WTC11 (cell line): ENCODE results near the gene ICOS. TPM values are rescaled to one million over a fixed set of nuclear protein-coding genes. Genes with fewer than 3 reads are reported as not detected.

Experiments
- ATAC-seq: fragments of 200-7000 bp; cut with Tn5 transposase; 2 replicates; pipeline ENCODE4 v1.10.0; 2021; ENCODE audit warnings: mild to moderate bottlenecking, moderate library complexity
- CTCF ChIA-PET: fragments of 300-600 bp; sonication (Branson Sonifier 250); formaldehyde crosslinking; loops from one replicate; lab custom pipeline; 2021; ENCODE audit warnings: antibody characterized with exemption; lab: Charles Lee
- POLR2A ChIA-PET: fragments of 350-600 bp; sonication (Branson Sonifier 250); formaldehyde crosslinking; loops from one replicate; lab custom pipeline; 2021; ENCODE audit warnings: antibody characterized with exemption; lab: Charles Lee
- DNase-seq: peaks from one replicate; pipeline ENCODE4 v3.0.0; 2021; ENCODE audit warnings: low spot score
- H3K27ac Mint-ChIP-seq: 2 replicates; pipeline ENCODE4 v1.8.0; 2021; ENCODE audit warnings: mixed read lengths
- H3K27me3 Mint-ChIP-seq: 2 replicates; pipeline ENCODE4 v1.8.0; 2021; ENCODE audit warnings: low read depth, mild to moderate bottlenecking, moderate library complexity, mixed read lengths
- H3K36me3 Mint-ChIP-seq: 2 replicates; pipeline ENCODE4 v1.8.0; 2021; ENCODE audit warnings: mixed read lengths
- H3K4me1 Mint-ChIP-seq: 2 replicates; pipeline ENCODE4 v1.8.0; 2022; ENCODE audit warnings: mixed read lengths
- H3K4me3 Mint-ChIP-seq: 2 replicates; pipeline ENCODE4 v1.8.0; 2021; ENCODE audit warnings: mild to moderate bottlenecking, moderate library complexity, mixed read lengths
- H3K9me3 Mint-ChIP-seq: 2 replicates; pipeline ENCODE4 v1.8.0; 2021; ENCODE audit warnings: mixed read lengths
- E2F5 ChIP-seq: sonication (generic); formaldehyde crosslinking; IDR thresholded peaks from 2 replicates; pipeline ENCODE4 v1.8.1; 2022; ENCODE audit warnings: mild to moderate bottlenecking, moderate library complexity, missing genetic modification reagents
- ESRRA ChIP-seq: sonication (generic); formaldehyde crosslinking; IDR thresholded peaks from 2 replicates; pipeline ENCODE4 v1.8.1; 2022; ENCODE audit warnings: mild to moderate bottlenecking, missing genetic modification reagents, borderline replicate concordance
- FOXK1 ChIP-seq: sonication (generic); formaldehyde crosslinking; IDR thresholded peaks from 2 replicates; pipeline ENCODE4 v1.8.0; 2022; ENCODE audit warnings: mild to moderate bottlenecking, moderate library complexity, missing genetic modification reagents
- GABPB1 ChIP-seq: sonication (generic); formaldehyde crosslinking; IDR thresholded peaks from 2 replicates; pipeline ENCODE4 v1.8.1; 2023; ENCODE audit warnings: mild to moderate bottlenecking, missing genetic modification reagents
- NR1H2 ChIP-seq: sonication (generic); formaldehyde crosslinking; IDR thresholded peaks from 2 replicates; pipeline ENCODE4 v1.9.0; 2021; ENCODE audit warnings: mild to moderate bottlenecking, moderate library complexity, missing genetic modification reagents
- PREB ChIP-seq: sonication (generic); formaldehyde crosslinking; IDR thresholded peaks from 2 replicates; pipeline ENCODE4 v1.8.1; 2022; ENCODE audit warnings: mild to moderate bottlenecking, missing genetic modification reagents, moderate library complexity, borderline replicate concordance
- SMAD3 ChIP-seq: sonication (generic); formaldehyde crosslinking; IDR thresholded peaks from 2 replicates; pipeline ENCODE4 v1.8.0; 2022; ENCODE audit warnings: missing genetic modification reagents, mild to moderate bottlenecking, borderline replicate concordance
- SMAD4 ChIP-seq: sonication (generic); formaldehyde crosslinking; IDR thresholded peaks from 2 replicates; pipeline ENCODE4 v1.8.0; 2022; ENCODE audit warnings: mild to moderate bottlenecking, missing genetic modification reagents
- TCF7 ChIP-seq: sonication (generic); formaldehyde crosslinking; IDR thresholded peaks from 2 replicates; pipeline ENCODE4 v1.8.0; 2022; ENCODE audit warnings: mild to moderate bottlenecking, low read depth, missing genetic modification reagents, moderate library complexity
- USF2 ChIP-seq: sonication (generic); formaldehyde crosslinking; IDR thresholded peaks from 2 replicates; pipeline ENCODE4 v1.8.1; 2023; ENCODE audit warnings: mild to moderate bottlenecking, missing genetic modification reagents, moderate library complexity
- ZNF121 ChIP-seq: sonication (generic); formaldehyde crosslinking; IDR thresholded peaks from 2 replicates; pipeline ENCODE4 v1.8.0; 2023; ENCODE audit warnings: missing genetic modification reagents
- ZNF281 ChIP-seq: sonication (generic); formaldehyde crosslinking; IDR thresholded peaks from 2 replicates; pipeline ENCODE4 v1.8.0; 2023; ENCODE audit warnings: mild to moderate bottlenecking, missing genetic modification reagents
- ZNF396 ChIP-seq: fragments of 250-450 bp; sonication (Bioruptor Pico); IDR thresholded peaks from 2 replicates; pipeline ENCODE4 v1.8.0; 2021; ENCODE audit warnings: mild to moderate bottlenecking, moderate library complexity, borderline replicate concordance
- ZNF671 ChIP-seq: fragments of 250-450 bp; sonication (Bioruptor Pico); IDR thresholded peaks from 2 replicates; pipeline ENCODE4 v1.8.0; 2021; ENCODE audit warnings: mild to moderate bottlenecking
- ZSCAN18 ChIP-seq: fragments of 250-450 bp; sonication (Bioruptor Pico); IDR thresholded peaks from 2 replicates; pipeline ENCODE4 v2.1.2; 2022; ENCODE audit warnings: mild to moderate bottlenecking, moderate library complexity
- total RNA-seq: library from RNA; stranded (reverse); gene quantifications from 3 replicates; pipeline ENCODE4 v1.2.3, GENCODE V29; 2021
- TF ChIP-seq, protein P1 (sequence below): sonication (generic); formaldehyde crosslinking; IDR thresholded peaks from 2 replicates; pipeline ENCODE4 v1.8.1; 2023; ENCODE audit warnings: mild to moderate bottlenecking, moderate library complexity, missing genetic modification reagents
- TF ChIP-seq, protein P2 (sequence below): sonication (generic); formaldehyde crosslinking; IDR thresholded peaks from 2 replicates; pipeline ENCODE4 v1.8.1; 2022; ENCODE audit warnings: low read depth, missing genetic modification reagents, borderline replicate concordance
- TF ChIP-seq, protein P3 (sequence below): sonication (generic); formaldehyde crosslinking; IDR thresholded peaks from 2 replicates; pipeline ENCODE4 v1.8.1; 2022; ENCODE audit warnings: low read depth, mild to moderate bottlenecking, moderate library complexity, missing genetic modification reagents, borderline replicate concordance
- TF ChIP-seq, protein P4 (sequence below): sonication (generic); formaldehyde crosslinking; IDR thresholded peaks from 2 replicates; pipeline ENCODE4 v1.8.1; 2023; ENCODE audit warnings: mild to moderate bottlenecking, missing genetic modification reagents, moderate library complexity

ICOS gene
- total RNA-seq, 1 experiment from 2014 or later = 0.11 TPM

DNA sequence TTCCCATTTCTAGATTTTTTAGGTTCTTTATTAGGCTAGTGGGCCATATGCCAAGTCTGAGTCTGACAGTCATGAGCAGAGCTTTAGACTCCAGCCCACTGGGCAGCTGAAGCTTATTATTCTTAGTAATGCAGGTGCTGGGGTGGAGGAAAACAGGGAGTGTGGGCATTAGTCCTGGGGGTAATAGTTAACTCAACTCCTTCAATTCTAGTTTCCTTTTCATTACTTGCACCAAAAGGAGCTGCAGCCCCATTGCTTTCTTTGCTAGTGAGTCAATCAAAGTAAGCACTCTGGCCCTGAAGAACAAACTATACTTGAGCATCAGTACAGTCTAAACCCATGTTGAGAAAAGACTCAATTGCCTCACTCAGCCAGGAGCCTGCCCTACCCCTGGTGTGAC is 35.5 kb downstream of the ICOS start:
- Mint-ChIP-seq H3K4me1 (peaks cover 11% of the 10 kb centered on the region), H3K27ac (no peak overlapping the region), H3K27me3 (peaks cover 3% of the 10 kb centered on the region; the same call in 1 of the 2 replicates), H3K36me3 (peaks cover 6% of the 10 kb centered on the region), H3K9me3 (peaks cover 26% of the 10 kb centered on the region), H3K4me3 (no peak overlapping the region)
- ChIA-PET POLR2A (no interaction called here), CTCF (no interaction called here)
- DNase-seq (no peak), ATAC-seq (no peak)
- no peak for TF ChIP-seq ESRRA (CRISPR knock-in tag)
- TF ChIP-seq, protein P1, sequence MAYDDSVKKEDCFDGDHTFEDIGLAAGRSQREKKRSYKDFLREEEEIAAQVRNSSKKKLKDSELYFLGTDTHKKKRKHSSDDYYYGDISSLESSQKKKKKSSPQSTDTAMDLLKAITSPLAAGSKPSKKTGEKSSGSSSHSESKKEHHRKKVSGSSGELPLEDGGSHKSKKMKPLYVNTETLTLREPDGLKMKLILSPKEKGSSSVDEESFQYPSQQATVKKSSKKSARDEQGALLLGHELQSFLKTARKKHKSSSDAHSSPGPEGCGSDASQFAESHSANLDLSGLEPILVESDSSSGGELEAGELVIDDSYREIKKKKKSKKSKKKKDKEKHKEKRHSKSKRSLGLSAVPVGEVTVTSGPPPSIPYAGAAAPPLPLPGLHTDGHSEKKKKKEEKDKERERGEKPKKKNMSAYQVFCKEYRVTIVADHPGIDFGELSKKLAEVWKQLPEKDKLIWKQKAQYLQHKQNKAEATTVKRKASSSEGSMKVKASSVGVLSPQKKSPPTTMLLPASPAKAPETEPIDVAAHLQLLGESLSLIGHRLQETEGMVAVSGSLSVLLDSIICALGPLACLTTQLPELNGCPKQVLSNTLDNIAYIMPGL = no peak
- no peak for TF ChIP-seq ZNF396 (CRISPR knock-in tag)
- no peak for TF ChIP-seq SMAD4 (CRISPR knock-in tag)
- no peak for TF ChIP-seq TCF7 (CRISPR knock-in tag)
- TF ChIP-seq, protein P2, sequence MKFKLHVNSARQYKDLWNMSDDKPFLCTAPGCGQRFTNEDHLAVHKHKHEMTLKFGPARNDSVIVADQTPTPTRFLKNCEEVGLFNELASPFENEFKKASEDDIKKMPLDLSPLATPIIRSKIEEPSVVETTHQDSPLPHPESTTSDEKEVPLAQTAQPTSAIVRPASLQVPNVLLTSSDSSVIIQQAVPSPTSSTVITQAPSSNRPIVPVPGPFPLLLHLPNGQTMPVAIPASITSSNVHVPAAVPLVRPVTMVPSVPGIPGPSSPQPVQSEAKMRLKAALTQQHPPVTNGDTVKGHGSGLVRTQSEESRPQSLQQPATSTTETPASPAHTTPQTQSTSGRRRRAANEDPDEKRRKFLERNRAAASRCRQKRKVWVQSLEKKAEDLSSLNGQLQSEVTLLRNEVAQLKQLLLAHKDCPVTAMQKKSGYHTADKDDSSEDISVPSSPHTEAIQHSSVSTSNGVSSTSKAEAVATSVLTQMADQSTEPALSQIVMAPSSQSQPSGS (CRISPR knock-in tag) = no peak
- TF ChIP-seq USF2 (CRISPR knock-in tag) = no peak
- TF ChIP-seq ZNF121 (CRISPR knock-in tag) = no peak
- TF ChIP-seq ZNF671 (CRISPR knock-in tag) = no peak
- TF ChIP-seq ZNF281 (CRISPR knock-in tag) = no peak
- TF ChIP-seq, protein P3, sequence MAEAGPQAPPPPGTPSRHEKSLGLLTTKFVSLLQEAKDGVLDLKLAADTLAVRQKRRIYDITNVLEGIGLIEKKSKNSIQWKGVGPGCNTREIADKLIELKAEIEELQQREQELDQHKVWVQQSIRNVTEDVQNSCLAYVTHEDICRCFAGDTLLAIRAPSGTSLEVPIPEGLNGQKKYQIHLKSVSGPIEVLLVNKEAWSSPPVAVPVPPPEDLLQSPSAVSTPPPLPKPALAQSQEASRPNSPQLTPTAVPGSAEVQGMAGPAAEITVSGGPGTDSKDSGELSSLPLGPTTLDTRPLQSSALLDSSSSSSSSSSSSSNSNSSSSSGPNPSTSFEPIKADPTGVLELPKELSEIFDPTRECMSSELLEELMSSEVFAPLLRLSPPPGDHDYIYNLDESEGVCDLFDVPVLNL = no peak
- no peak for TF ChIP-seq NR1H2 (CRISPR knock-in tag)
- TF ChIP-seq GABPB1 = no peak
- no peak for TF ChIP-seq PREB (CRISPR knock-in tag)
- TF ChIP-seq, protein P4, sequence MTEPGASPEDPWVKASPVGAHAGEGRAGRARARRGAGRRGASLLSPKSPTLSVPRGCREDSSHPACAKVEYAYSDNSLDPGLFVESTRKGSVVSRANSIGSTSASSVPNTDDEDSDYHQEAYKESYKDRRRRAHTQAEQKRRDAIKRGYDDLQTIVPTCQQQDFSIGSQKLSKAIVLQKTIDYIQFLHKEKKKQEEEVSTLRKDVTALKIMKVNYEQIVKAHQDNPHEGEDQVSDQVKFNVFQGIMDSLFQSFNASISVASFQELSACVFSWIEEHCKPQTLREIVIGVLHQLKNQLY = no peak
- TF ChIP-seq E2F5 (CRISPR knock-in tag) = no peak
- TF ChIP-seq SMAD3 (CRISPR knock-in tag) = no peak
- no peak for TF ChIP-seq FOXK1 (CRISPR knock-in tag)
- no peak for TF ChIP-seq ZSCAN18 (CRISPR knock-in tag)
